Hematopoietic multipotent progenitor cell treated with erythropoietin and hydrocortisone succinate and interleukin-3 and kit ligand, for 4 days (in vitro differentiated cells): ENCODE measurements around the gene RITA1.

Experiments
- DNase-seq: peaks from one replicate; pipeline ENCODE4 v3.0.0-alpha.2; 2015

Gene RITA1

GRCh38 chr12:113232089-113232839 lies 46.7 kb downstream of the RITA1 start:
- DNase-seq = no peak

GRCh38 chr12:113232840-113233585 lies 47.5 kb downstream of the RITA1 start:
- peak; percentile 90 for DNase-seq

GRCh38 chr12:113233967-113234366 lies 48.4 kb downstream of the RITA1 start:
- no peak for DNase-seq

- DNase-seq = no peak
Observed at GRCh38 chr12:113234483-113234882, 49.0 kb downstream of the RITA1 start.

- DNase-seq = no peak
Observed at GRCh38 chr12:113235976-113236375, 50.5 kb downstream of the RITA1 start.

- peak; percentile 35 for DNase-seq
Observed at GRCh38 chr12:113236539-113237399, 51.2 kb downstream of the RITA1 start.

- peak; percentile 94 for DNase-seq
Observed at GRCh38 chr12:113237748-113238147, 52.2 kb downstream of the RITA1 start.

- peak; percentile 71 for DNase-seq
Observed at GRCh38 chr12:113238309-113238708, 52.8 kb downstream of the RITA1 start.

- no peak for DNase-seq
Observed at GRCh38 chr12:113239288-113239771, 53.8 kb downstream of the RITA1 start.

GRCh38 chr12:113239811-113240331 lies 54.4 kb downstream of the RITA1 start:
- no peak for DNase-seq

- DNase-seq = no peak
Observed at GRCh38 chr12:113240395-113240794, 54.9 kb downstream of the RITA1 start.

GRCh38 chr12:113241191-113242025 lies 55.9 kb downstream of the RITA1 start:
- DNase-seq = no peak
